Rectal smooth muscle tissue (tissue), 1 donor: ENCODE results near the gene SLC2A9.
"Not testable (repeated sequence)": the region's sequence is repeated elsewhere in the genome, so short reads cannot be mapped to it uniquely, and the experiment has no call there.

ENCODE experiments used
- H3K27ac ChIP-seq: one replicate; pipeline ENCODE4 v1.7.0; 2013; ENCODE audit warnings: low read depth, low read length, inconsistent platforms
- H3K27me3 ChIP-seq: one replicate; pipeline ENCODE4 v1.7.0; 2013; ENCODE audit warnings: low read length; ENCODE audit not compliant: control insufficient read depth, insufficient read depth
- H3K36me3 ChIP-seq: one replicate; pipeline ENCODE4 v1.7.0; 2013; ENCODE audit warnings: low read length; ENCODE audit not compliant: control insufficient read depth, insufficient read depth
- H3K4me1 ChIP-seq: one replicate; pipeline ENCODE4 v1.7.0; 2013; ENCODE audit warnings: low read length; ENCODE audit not compliant: control insufficient read depth, insufficient read depth
- H3K4me3 ChIP-seq: one replicate; pipeline ENCODE4 v1.7.0; 2013; ENCODE audit warnings: low read length
- H3K9ac ChIP-seq: one replicate; pipeline ENCODE4 v1.7.0; 2013; ENCODE audit warnings: low read length

The SLC2A9 gene

DNA sequence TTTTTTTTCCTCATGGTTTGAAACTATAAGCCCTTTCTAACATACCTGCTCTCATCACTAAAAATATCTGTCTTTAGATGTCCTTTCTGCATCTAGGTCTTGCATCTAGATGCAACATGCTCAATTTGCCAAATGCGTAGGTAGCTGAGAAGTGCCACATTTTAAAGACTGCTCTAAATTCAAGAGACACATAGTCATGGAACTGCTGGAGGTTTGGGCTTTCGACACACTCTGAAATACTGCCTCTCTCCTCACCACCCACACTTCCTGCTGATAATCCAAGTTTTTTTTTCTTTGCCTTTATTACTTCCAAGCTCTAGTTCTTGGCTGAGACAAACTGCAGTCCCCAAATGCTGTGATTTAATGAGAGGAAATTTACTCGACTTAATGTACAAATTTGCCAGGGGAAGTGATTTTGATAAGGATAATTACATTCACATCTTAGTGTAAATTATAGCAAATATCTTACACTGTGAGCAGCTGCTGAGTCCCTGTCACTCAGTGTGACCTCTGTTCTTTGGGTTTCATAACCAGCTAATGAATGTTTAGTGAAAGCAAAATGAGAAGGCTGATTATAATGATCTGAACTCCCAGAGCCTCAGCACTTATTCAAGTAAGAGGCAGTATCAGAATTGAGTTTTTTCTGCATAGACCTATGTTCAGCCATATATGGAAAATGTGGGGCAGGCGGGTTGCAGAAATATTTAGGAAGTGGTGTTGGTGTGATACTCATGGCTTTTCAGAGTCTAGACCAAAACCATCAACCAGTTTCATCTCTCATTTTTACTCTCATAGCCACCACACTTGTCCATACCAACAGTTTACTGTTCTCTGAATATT is 208.6 kb downstream of the SLC2A9 start:
- H3K36me3 ChIP-seq = no peaks in the 10 kb centered on the region
- H3K27ac ChIP-seq = no peak overlapping the region
- no peaks in the 10 kb centered on the region for H3K4me1 ChIP-seq
- no peak overlapping the region for H3K9ac ChIP-seq
- H3K4me3 ChIP-seq = no peak overlapping the region
- peaks cover 2% of the 10 kb centered on the region for H3K27me3 ChIP-seq

DNA sequence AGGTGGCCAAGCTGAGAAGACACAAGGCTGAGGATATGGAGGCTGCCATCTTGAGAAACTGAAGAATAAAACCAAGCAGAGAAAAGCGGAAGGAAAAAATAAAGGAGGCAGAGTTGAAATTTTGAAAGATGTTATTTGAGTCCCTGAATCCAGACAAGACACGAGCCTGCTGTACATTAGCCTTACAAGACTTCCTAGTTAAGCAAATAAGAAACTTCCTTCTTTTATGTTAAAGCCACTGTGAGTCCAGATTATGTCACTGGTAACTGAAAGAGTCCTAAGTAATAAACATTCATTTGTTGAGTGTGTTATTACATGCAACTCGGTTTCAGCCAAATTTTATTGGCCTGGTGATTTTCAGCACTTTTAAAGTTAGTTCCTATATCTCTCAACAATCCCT is 209.5 kb downstream of the SLC2A9 start:
- Histone ChIP-seq H3K27me3 (peaks cover 2% of the 10 kb centered on the region), H3K36me3 (no peaks in the 10 kb centered on the region), H3K27ac (no peak overlapping the region), H3K9ac (no peak overlapping the region), H3K4me3 (no peak overlapping the region), H3K4me1 (no peaks in the 10 kb centered on the region)

DNA sequence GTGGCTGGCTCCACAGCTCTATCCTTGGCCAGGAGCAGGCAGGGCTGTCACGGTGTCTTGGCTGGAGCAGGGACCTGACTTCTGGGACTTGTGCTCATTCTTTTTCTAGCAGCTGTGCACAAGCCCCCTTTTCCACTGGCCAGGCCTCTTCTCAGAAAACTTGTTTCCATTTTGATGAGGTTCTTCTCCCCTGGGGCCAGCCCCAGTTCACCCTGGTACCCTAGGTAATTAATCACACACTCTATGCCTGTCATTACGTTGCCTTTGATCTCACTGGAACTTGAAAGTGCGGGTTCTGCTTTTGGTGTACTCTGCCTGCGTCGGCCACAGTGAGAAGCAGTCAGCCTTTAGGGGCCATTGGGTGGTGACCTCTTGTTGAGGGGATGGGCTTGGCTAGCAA is 213.2 kb downstream of the SLC2A9 start:
- H3K4me1 ChIP-seq = no peaks in the 10 kb centered on the region
- no peaks in the 10 kb centered on the region for H3K27me3 ChIP-seq
- H3K9ac ChIP-seq = no peak overlapping the region
- H3K27ac ChIP-seq = no peak overlapping the region
- H3K36me3 ChIP-seq = no peaks in the 10 kb centered on the region
- no peak overlapping the region for H3K4me3 ChIP-seq

DNA sequence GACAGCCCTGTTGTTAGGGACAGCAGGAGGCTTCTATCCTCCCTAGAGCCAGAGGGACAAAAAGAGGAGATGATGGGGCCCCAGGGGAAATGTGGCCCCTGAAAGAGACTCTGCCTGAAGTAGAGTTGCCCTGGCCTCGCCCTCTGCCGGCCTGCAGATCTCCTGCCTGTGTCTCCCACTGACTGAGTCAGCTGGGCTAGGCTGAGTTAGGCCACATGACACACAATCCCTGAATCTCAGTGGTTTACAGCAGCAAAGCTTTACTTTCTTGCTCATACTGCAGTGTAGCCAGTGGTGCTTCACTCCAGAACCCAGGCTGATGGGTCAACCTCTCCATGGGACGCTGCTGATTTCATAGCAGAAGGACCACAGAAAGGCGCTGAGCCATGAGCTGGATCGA is 216.4 kb downstream of the SLC2A9 start:
- Histone ChIP-seq H3K4me3 (no peak overlapping the region), H3K27ac (no peak overlapping the region), H3K9ac (no peak overlapping the region), H3K27me3 (no peaks in the 10 kb centered on the region), H3K36me3 (no peaks in the 10 kb centered on the region), H3K4me1 (no peaks in the 10 kb centered on the region)

DNA sequence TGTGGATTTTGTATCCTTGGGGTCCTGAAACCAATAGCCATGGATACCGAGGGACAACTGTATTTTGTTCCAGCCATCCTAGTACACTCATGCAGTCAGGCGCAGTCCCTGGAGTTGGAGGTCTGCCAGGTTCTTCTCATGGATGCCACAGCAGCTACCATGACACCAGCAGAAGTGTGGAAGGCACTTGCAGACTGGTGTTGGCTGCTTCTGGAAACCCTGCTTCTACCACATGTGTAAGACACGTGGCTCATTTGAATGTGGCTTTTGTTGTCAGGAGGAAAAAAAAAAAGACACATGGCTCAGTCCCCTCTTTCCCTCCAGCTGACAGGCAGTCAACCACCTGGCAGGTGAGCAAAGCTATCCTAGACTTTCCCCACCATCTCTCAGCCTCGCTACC is 220.4 kb downstream of the SLC2A9 start:
- Histone ChIP-seq H3K36me3 (no peaks in the 10 kb centered on the region), H3K4me3 (no peak overlapping the region), H3K27me3 (no peaks in the 10 kb centered on the region), H3K4me1 (no peaks in the 10 kb centered on the region), H3K9ac (no peak overlapping the region), H3K27ac (no peak overlapping the region)

DNA sequence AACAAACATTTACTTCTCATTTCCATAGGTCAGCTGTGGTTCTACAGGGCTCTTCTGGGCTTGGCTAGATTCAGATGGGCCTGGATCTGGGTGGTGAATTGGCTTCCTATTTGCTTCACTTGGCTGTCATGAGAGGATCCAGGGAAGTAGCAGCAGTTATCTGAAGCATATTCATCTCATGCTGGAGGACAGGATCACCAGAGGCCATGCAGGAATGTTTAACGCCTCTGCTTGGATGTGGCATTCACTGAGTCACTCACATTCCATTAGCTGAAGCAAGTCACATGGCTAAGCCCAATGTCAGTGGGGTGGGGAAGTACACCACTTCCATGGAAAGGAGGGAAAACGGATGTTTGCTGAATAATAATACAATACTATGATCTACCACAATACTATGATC is 224.7 kb downstream of the SLC2A9 start:
- not testable (repeated sequence) for H3K27me3 ChIP-seq, H3K4me3 ChIP-seq, H3K27ac ChIP-seq, H3K36me3 ChIP-seq, H3K9ac ChIP-seq, H3K4me1 ChIP-seq

DNA sequence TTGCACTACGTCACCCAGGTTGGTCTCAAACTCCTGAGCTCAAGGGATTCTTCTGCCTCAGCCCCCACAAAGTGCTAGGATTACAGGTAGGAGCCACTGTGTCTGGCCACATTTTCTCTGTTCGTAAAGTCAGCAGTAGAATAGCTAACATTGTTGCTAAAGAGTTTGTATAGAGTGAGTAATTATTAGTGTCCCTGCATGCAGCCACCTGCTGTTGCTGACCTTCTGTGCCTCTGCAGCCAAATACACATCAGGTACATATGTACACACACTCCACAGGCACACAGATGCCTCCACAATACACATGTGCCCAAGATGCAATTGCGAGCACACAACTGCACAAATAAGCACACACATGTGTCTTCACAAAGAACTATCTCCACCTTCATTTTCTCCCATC is 228.9 kb downstream of the SLC2A9 start:
- no peak overlapping the region for H3K4me3 ChIP-seq
- no peak overlapping the region for H3K9ac ChIP-seq
- no peaks in the 10 kb centered on the region for H3K4me1 ChIP-seq
- H3K36me3 ChIP-seq = no peaks in the 10 kb centered on the region
- H3K27ac ChIP-seq = no peak overlapping the region
- H3K27me3 ChIP-seq = no peaks in the 10 kb centered on the region

DNA sequence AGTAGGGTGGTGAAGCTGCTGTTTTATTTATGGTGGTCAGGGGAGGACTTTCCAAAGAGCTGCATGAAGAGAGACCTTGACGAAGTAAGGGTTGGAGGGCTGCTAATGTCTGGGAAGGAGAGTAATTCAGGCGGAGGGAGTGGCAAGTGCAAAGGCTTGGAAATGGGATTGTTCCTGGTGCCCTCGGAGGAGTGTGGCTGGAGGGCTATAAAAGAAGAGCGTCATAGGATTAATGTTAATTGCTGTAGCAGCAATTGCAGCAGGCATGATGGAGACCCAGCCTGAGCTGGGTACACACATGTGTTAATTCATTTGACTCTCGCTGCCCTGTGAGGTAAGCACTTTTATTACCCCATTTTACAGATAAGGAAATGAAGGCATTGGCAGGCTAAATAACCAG is 235.4 kb downstream of the SLC2A9 start:
- H3K4me3 ChIP-seq, H3K36me3 ChIP-seq, H3K27ac ChIP-seq, H3K9ac ChIP-seq, H3K4me1 ChIP-seq, H3K27me3 ChIP-seq: not testable (repeated sequence)

DNA sequence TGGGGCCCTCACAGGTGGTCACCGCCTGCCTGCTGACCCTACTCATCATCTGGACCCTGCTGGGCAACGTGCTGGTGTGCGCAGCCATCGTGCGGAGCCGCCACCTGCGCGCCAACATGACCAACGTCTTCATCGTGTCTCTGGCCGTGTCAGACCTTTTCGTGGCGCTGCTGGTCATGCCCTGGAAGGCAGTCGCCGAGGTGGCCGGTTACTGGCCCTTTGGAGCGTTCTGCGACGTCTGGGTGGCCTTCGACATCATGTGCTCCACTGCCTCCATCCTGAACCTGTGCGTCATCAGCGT is 239.2 kb downstream of the SLC2A9 start:
- Histone ChIP-seq H3K4me3 (no peak overlapping the region), H3K9ac (no peak overlapping the region), H3K27me3 (peaks cover 5% of the 10 kb centered on the region), H3K36me3 (no peaks in the 10 kb centered on the region), H3K4me1 (no peaks in the 10 kb centered on the region), H3K27ac (no peak overlapping the region)

DNA sequence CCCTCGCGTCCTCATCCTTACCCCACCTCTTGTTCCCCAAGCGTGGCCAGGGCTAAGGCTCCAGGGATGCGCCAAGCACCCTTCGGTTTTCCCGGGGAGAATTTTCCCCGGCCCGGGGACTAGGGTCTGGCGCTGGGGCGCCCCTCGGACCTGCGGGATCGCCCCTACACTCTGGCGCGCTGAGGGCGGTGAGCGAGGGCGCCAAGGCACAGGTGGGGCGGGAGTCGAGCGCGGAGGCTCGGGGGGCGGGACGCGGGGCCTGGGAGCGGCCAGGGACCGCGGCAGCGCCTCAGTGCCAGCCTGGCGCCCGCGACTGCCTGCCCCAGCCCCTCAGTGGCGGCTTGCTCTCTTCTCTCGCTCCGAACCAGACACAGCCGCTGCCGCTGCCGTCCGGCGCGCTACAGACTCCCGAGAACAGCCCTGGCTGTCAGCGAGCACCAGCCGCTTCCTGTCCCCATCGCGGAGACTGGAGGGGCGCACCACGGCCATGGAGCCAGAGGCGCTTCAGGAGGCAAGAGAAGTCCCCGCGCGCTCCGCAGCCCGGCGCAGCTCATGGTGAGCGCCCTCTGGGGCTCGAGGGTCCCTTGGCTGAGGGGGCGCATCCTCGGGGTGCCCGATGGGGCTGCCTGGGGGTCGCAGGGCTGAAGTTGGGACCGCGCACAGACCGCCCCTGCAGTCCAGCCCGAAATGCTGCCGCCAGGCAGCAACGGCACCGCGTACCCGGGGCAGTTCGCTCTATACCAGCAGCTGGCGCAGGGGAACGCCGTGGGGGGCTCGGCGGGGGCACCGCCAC is 239.8 kb downstream of the SLC2A9 start, which contains the start of gene DRD5:
DRD5 (plus strand) TSS at position 292 of the 793 bp plus-strand sequence; CDS start at position 688, 396 bp downstream.
- Histone ChIP-seq H3K36me3 (no peaks in the 10 kb centered on the region), H3K4me3 (no peak within 1 kb of the TSS), H3K9ac (no peak within 1 kb of the TSS), H3K27me3 (peaks cover 5% of the 10 kb centered on the region), H3K4me1 (no peaks in the 10 kb centered on the region), H3K27ac (no peak within 1 kb of the TSS)
